Neural cell (in vitro differentiated cells): ENCODE data around the gene SLC44A5. TPM values are rescaled to one million over a fixed set of nuclear protein-coding genes. Genes with fewer than 3 reads are reported as not detected.
"Not testable (repeated sequence)": the region's sequence is repeated elsewhere in the genome, so short reads cannot be mapped to it uniquely, and the experiment has no call there.

ENCODE experiments used
- H2AFZ ChIP-seq: fragments of 200-600, 300-800 bp; sonication (generic), shearing (Covaris generic); 2 replicates; pipeline ENCODE4 v1.6.0; 2014; ENCODE audit warnings: low read depth, mild to moderate bottlenecking, antibody characterized with exemption, low read length, moderate library complexity
- H3F3A ChIP-seq: fragments of 200-600 bp; shearing (Covaris generic); 2 replicates; pipeline ENCODE4 v1.6.1; 2016; ENCODE audit warnings: mild to moderate bottlenecking, moderate library complexity, mixed read lengths, antibody characterized with exemption, low read length; ENCODE audit not compliant: insufficient read depth, poor library complexity, severe bottlenecking
- H3K27ac ChIP-seq: fragments of 200-600, 300-800 bp; sonication (generic), shearing (Covaris generic); 2 replicates; pipeline ENCODE4 v1.5.1; 2014; ENCODE audit warnings: mild to moderate bottlenecking, low read length, moderate library complexity
- H3K27me3 ChIP-seq: fragments of 300-800, 200-600 bp; sonication (generic), shearing (Covaris generic); 2 replicates; pipeline ENCODE4 v1.6.0; 2014; ENCODE audit warnings: mild to moderate bottlenecking, low read depth, low read length, moderate library complexity; ENCODE audit not compliant: insufficient read depth
- H3K36me3 ChIP-seq: fragments of 300-800, 200-600 bp; sonication (generic), shearing (Covaris generic); 2 replicates; pipeline ENCODE4 v1.5.1; 2014; ENCODE audit warnings: mild to moderate bottlenecking, antibody characterized with exemption, low read length, moderate library complexity; ENCODE audit not compliant: insufficient read depth
- H3K4me2 ChIP-seq: fragments of 300-800, 200-600 bp; sonication (generic), shearing (Covaris generic); 2 replicates; pipeline ENCODE4 v1.6.0; 2014; ENCODE audit warnings: mild to moderate bottlenecking, low read length
- H3K4me3 ChIP-seq: fragments of 300-800, 200-600 bp; sonication (generic), shearing (Covaris generic); 2 replicates; pipeline ENCODE4 v1.5.1; 2014; ENCODE audit warnings: mild to moderate bottlenecking, low read length, moderate library complexity
- H3K79me2 ChIP-seq: fragments of 200-600 bp; shearing (Covaris generic); replicated peaks from 2 replicates; pipeline ENCODE4 v1.6.0; 2014; ENCODE audit warnings: mild to moderate bottlenecking, low read length, moderate library complexity; ENCODE audit not compliant: insufficient read depth
- H3K9ac ChIP-seq: fragments of 300-800, 200-600 bp; sonication (generic), shearing (Covaris generic); 2 replicates; pipeline ENCODE4 v1.6.1; 2016; ENCODE audit warnings: mild to moderate bottlenecking, low read length, mixed read lengths
- H3K9me2 ChIP-seq: fragments of 200-600 bp; shearing (Covaris generic); 2 replicates; pipeline ENCODE4 v1.6.1; 2016; ENCODE audit warnings: mild to moderate bottlenecking, low read length, mixed read lengths; ENCODE audit not compliant: insufficient read depth
- H3K9me3 ChIP-seq: fragments of 200-600, 300-800 bp; sonication (generic), shearing (Covaris generic); 2 replicates; pipeline ENCODE4 v1.6.1; 2016; ENCODE audit warnings: mild to moderate bottlenecking, mixed run types, low read length, moderate library complexity, mixed read lengths
- H4K20me1 ChIP-seq: fragments of 200-600 bp; shearing (Covaris generic); 2 replicates; pipeline ENCODE4 v1.6.1; 2016; ENCODE audit warnings: mild to moderate bottlenecking, mixed run types; ENCODE audit not compliant: insufficient read depth
- EP300 ChIP-seq: fragments of 450-650 bp; conservative IDR thresholded peaks from 2 replicates; pipeline ENCODE4 v1.6.1; 2014; ENCODE audit warnings: antibody characterized with exemption, mild to moderate bottlenecking, moderate library complexity; ENCODE audit not compliant: poor library complexity, severe bottlenecking
- EZH2 ChIP-seq: fragments of 200-600, 300-800 bp; shearing (Covaris generic), sonication (generic); IDR thresholded peaks from 2 replicates; pipeline ENCODE4 v1.6.1; 2014; ENCODE audit warnings: antibody characterized with exemption, low read length, borderline replicate concordance, mild to moderate bottlenecking; ENCODE audit not compliant: insufficient read depth, poor library complexity, severe bottlenecking
- MXI1 ChIP-seq: fragments of 450-650 bp; conservative IDR thresholded peaks from 2 replicates; pipeline ENCODE4 v1.6.1; 2014; ENCODE audit warnings: antibody characterized with exemption, mild to moderate bottlenecking; ENCODE audit not compliant: poor library complexity, severe bottlenecking
- POLR2AphosphoS5 ChIP-seq: IDR thresholded peaks from 2 replicates; pipeline ENCODE4 v1.6.1; 2012
- RAD21 ChIP-seq: fragments of 450-650 bp; conservative IDR thresholded peaks from 2 replicates; pipeline ENCODE4 v1.6.1; 2014; ENCODE audit warnings: antibody characterized with exemption, mild to moderate bottlenecking, moderate library complexity
- SMC3 ChIP-seq: fragments of 450-650 bp; conservative IDR thresholded peaks from 2 replicates; pipeline ENCODE4 v1.6.1; 2014; ENCODE audit warnings: antibody characterized with exemption, mild to moderate bottlenecking, moderate library complexity; ENCODE audit not compliant: poor library complexity
- TAF1 ChIP-seq: IDR thresholded peaks from 2 replicates; pipeline ENCODE4 v1.6.1; 2012; ENCODE audit warnings: low read depth
- polyA plus RNA-seq: library from polyadenylated mRNA; depleted of rRNA; stranded (reverse); fragments of >200 nt; gene quantifications from 2 replicates; pipeline ENCODE4 v1.2.3, GENCODE V29; 2014
- TF ChIP-seq, protein P1 (sequence below): fragments of 450-650 bp; IDR thresholded peaks from 2 replicates; pipeline ENCODE4 v1.5.1; 2014; ENCODE audit warnings: antibody characterized with exemption, mild to moderate bottlenecking, moderate library complexity; ENCODE audit not compliant: poor library complexity, severe bottlenecking
- TF ChIP-seq, protein P2 (sequence below): IDR thresholded peaks from 2 replicates; pipeline ENCODE4 v1.6.1; 2012; ENCODE audit warnings: borderline replicate concordance

The SLC44A5 gene
- polyA plus RNA-seq, 1 donor from 2014 or later: 53.0 TPM

DNA sequence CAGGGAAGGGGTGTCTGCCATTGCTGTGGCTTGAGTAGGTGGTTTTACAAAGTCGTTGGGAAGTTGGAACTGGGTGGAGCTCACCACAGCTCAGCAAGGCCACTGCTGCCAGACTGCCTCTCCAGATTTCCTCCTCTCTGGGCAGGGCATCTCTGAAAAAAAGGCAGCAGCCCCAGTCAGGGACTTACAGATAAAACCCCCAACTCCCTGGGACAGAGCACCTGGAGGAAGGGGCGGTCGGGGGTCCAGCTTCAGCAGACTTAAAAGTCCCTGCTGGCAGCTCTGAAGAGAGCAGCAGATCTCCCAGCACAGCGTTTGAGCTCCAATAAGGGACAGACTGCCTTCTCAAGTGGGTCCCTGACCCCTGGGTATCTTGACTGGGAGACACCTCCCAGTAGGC is 352.6 kb downstream of the SLC44A5 start:
- H3K27me3 ChIP-seq: no peaks in the 10 kb centered on the region
- no peak for TF ChIP-seq EZH2
- TF ChIP-seq POLR2AphosphoS5: no peak
- TF ChIP-seq, protein P1, sequence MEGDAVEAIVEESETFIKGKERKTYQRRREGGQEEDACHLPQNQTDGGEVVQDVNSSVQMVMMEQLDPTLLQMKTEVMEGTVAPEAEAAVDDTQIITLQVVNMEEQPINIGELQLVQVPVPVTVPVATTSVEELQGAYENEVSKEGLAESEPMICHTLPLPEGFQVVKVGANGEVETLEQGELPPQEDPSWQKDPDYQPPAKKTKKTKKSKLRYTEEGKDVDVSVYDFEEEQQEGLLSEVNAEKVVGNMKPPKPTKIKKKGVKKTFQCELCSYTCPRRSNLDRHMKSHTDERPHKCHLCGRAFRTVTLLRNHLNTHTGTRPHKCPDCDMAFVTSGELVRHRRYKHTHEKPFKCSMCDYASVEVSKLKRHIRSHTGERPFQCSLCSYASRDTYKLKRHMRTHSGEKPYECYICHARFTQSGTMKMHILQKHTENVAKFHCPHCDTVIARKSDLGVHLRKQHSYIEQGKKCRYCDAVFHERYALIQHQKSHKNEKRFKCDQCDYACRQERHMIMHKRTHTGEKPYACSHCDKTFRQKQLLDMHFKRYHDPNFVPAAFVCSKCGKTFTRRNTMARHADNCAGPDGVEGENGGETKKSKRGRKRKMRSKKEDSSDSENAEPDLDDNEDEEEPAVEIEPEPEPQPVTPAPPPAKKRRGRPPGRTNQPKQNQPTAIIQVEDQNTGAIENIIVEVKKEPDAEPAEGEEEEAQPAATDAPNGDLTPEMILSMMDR: no peak
- TF ChIP-seq MXI1: no peak
- TF ChIP-seq EP300: no peak
- no peak for TF ChIP-seq TAF1

DNA sequence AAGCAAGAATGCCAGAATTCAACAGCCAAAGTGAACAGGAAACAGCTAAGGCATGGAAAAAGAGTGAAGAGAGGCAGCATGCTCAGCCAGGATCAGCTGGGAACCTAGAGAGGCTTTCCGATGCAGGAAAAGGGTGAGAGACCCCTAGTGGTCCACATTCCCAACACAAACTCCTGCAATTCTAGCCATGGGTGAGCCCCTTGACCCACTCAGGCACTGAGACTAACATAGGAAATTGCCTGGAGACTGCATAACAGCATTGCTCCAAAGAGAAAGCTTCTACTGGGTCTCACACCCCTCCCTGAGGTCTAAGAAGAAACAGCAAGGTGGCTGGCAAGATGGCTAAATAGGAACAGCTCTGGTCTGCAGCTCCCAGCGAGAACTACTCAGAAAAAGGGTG is 353.5 kb downstream of the SLC44A5 start:
- no peaks in the 10 kb centered on the region for H3K36me3 ChIP-seq
- no peaks in the 10 kb centered on the region for H3K9me3 ChIP-seq
- TF ChIP-seq, protein P1: no peak
- TF ChIP-seq POLR2AphosphoS5: no peak
- TF ChIP-seq RAD21: no peak
- no peak for TF ChIP-seq SMC3
- TF ChIP-seq, protein P2, sequence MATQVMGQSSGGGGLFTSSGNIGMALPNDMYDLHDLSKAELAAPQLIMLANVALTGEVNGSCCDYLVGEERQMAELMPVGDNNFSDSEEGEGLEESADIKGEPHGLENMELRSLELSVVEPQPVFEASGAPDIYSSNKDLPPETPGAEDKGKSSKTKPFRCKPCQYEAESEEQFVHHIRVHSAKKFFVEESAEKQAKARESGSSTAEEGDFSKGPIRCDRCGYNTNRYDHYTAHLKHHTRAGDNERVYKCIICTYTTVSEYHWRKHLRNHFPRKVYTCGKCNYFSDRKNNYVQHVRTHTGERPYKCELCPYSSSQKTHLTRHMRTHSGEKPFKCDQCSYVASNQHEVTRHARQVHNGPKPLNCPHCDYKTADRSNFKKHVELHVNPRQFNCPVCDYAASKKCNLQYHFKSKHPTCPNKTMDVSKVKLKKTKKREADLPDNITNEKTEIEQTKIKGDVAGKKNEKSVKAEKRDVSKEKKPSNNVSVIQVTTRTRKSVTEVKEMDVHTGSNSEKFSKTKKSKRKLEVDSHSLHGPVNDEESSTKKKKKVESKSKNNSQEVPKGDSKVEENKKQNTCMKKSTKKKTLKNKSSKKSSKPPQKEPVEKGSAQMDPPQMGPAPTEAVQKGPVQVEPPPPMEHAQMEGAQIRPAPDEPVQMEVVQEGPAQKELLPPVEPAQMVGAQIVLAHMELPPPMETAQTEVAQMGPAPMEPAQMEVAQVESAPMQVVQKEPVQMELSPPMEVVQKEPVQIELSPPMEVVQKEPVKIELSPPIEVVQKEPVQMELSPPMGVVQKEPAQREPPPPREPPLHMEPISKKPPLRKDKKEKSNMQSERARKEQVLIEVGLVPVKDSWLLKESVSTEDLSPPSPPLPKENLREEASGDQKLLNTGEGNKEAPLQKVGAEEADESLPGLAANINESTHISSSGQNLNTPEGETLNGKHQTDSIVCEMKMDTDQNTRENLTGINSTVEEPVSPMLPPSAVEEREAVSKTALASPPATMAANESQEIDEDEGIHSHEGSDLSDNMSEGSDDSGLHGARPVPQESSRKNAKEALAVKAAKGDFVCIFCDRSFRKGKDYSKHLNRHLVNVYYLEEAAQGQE: no peak
- no peaks in the 10 kb centered on the region for H4K20me1 ChIP-seq
- H3K4me2 ChIP-seq: no peak overlapping the region
- H3K9me2 ChIP-seq: no peaks in the 10 kb centered on the region
- H3K4me3 ChIP-seq: no peak overlapping the region
- no peak overlapping the region for H3K27ac ChIP-seq
- no peak overlapping the region for H3K9ac ChIP-seq
- no peaks in the 10 kb centered on the region for H3K27me3 ChIP-seq
- no peak overlapping the region for H2AFZ ChIP-seq
- no peaks in the 10 kb centered on the region for H3K79me2 ChIP-seq
- H3F3A ChIP-seq: no peaks in the 10 kb centered on the region

More for the DNA sequence above, 352.6 kb downstream of the SLC44A5 start:
- H2AFZ ChIP-seq: no peak overlapping the region
- no peak overlapping the region for H3K4me2 ChIP-seq
- no peaks in the 10 kb centered on the region for H3K79me2 ChIP-seq
- no peaks in the 10 kb centered on the region for H3F3A ChIP-seq
- no peaks in the 10 kb centered on the region for H3K9me2 ChIP-seq
- H3K9me3 ChIP-seq: no peaks in the 10 kb centered on the region
- H4K20me1 ChIP-seq: no peaks in the 10 kb centered on the region
- H3K27ac ChIP-seq: no peak overlapping the region
- H3K4me3 ChIP-seq: no peak overlapping the region
- no peaks in the 10 kb centered on the region for H3K36me3 ChIP-seq
- H3K9ac ChIP-seq: no peak overlapping the region

DNA sequence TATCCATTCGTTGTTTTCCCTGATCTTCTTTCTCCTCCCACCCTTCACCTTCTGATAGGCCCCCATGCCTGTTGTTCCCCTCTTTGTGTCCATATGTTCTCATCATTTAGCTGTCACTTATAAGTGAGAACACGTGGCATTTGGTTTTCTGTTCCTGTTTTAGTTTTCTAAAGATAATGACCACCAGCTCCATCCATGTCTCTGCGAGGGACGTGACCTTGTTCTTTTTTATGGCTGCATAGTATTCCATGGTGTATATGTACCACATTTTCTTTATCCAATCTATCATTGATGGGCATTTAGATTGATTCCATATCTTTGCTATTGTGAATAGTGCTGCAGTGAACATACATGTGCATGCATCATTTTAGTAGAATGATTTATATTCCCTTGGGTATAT is 360.8 kb downstream of the SLC44A5 start:
- H3K27ac ChIP-seq, H3K9ac ChIP-seq, H3K27me3 ChIP-seq, H3F3A ChIP-seq, H3K4me2 ChIP-seq, H3K36me3 ChIP-seq, H3K4me3 ChIP-seq, H3K79me2 ChIP-seq, H3K9me2 ChIP-seq, H2AFZ ChIP-seq, H4K20me1 ChIP-seq, H3K9me3 ChIP-seq: not testable (repeated sequence)
